Brain pericyte (primary cell): ENCODE data around the gene SOX1.

Source experiments
- DNase-seq: peaks from one replicate; pipeline ENCODE4 v3.0.0-alpha.2; 2012; ENCODE audit warnings: low read depth, low spot score

Gene SOX1

DNA sequence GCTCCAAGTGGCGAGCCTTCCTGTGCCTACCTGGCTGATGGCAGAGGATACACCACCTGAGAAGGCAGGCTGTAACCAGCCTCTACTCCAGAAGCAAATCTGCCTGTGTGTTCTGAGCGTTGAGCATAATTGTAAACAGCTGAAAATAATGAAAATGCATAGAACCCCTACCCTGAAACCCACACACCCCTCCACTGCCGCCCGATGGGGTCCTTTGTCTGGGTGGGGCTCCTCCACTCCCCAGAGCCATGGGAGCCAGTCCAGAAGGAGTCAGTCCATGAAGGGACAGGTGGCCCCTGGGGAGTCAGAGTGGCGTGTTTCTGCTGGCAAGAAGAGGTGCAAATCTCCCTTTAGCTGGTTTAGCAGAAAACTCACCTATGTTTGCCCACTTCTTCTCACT, 8.0 kb upstream of the SOX1 start:
- DNase-seq: no peak

GRCh38 chr13:112059457-112060281, 7.3 kb upstream of the SOX1 start:
- no peak for DNase-seq

DNA sequence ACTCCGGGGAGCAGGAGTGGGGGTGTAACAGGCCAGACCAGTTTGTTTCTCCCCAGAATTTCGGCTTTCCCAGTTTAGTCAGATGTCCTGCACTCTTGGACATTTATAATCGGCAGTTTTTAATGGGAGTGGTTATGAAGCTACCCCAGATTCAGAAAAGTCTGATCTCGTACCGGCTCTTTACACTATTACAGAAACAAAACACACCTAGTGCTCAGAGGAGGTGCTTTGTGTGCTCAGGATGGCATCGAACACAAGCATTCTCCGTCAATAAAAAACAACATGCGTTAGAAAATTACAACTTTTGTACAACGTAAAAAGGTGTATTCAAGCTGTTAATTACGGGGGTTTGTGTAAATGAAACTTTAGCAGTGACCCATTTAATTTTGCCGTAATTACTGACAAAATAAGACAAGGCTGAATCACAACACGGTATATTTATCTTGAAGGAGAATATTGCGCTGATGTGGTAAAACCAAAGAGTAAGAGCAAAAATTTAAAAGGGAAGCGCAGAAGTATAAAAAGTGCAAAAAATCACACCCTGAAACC, 6.6 kb upstream of the SOX1 start:
- no peak for DNase-seq

DNA sequence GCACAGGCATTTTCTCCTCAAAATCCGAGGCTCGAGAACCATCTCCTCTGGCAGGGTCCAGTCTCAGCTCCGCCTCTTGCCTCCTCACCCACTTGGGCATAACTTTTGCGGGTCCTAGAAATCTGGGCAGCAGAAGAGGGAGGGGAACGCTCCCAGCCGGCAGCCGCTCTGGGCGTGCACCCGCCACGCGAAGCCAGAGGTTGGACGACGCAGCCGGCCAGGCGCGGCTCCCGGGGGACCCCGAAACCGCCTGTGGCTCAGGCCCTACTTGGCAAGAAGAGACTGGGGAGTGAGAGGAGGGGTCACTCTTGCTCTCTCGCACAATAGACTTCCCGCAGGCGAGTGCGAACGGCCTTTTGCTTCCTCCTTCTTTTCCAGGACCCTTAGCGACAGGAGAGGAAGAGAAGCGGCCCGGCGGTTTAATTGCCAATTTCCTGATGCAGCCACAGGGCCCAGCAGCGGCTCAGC, 6.0 kb upstream of the SOX1 start:
- no peak for DNase-seq

GRCh38 chr13:112061367-112062061, 5.4 kb upstream of the SOX1 start:
- no peak for DNase-seq

- DNase-seq: no peak
Observed at GRCh38 chr13:112062072-112062567, 4.8 kb upstream of the SOX1 start.

DNA sequence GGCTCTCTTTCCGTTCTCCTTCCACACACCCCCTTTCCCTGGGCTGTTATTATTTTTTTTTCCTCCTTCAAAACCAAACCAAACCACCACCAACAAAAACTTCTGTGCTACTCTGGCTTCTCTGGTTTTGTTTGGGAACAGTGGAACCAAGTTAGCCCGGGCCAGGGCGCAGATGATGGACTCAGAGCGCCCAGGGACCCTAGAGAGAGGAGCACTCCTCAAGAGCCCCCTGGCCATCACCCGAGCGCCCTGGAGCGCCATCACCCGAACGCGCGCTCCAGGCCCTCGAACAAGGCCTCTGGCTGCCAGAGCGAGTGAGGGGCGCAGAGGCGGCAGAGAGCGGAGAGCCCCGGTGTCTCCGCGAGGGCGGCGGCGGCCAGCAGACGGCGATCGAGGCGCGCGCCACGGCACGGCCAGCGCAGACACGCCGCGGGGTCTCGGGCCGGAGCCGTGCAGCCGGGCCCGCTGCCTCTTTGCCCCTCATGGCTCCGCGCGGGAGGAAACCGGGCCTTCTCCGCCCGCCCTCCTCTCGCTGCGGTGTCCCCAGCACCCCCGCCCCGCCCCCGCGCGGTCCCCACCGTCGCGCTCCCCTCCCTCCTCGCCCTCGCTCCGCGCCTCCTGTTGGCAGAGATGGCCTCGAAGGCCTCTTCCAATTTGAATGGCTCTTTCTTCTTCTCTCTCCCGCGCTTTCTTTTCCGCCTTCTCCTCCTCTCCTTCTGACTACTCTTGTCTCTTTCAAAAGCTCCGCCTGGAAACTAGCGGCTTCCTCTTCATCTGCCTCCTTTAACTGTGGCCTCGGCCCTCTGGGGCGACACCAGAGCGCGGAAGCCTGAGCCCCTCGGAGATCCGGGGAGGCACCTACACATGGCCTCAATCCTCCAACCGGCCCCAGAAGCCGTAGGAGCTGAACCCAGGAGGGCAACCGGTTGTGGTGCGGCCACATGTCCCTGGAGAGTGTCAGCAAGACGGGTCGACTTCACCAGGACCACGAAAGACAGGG, 4.1 kb upstream of the SOX1 start:
- DNase-seq: no peak

DNA sequence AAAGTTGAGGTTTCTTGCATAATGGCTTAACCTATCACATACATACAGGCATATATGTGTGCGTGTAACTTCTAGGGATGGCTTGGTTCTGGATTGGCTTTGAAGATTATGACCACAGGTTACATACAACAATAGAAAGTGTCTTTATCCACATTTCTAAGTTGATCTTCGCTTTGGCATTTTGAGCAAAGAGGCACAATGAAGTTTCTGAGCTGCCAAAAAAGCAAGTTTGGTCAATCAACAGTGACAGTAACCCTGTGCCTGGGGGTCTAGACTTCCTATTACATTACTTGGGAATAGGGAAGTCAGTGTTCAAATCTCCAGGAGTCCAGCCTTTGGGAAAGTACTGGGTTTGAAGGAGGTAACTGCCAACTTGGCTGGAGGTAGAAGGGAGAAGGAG, 3.1 kb upstream of the SOX1 start:
- DNase-seq: no peak

DNA sequence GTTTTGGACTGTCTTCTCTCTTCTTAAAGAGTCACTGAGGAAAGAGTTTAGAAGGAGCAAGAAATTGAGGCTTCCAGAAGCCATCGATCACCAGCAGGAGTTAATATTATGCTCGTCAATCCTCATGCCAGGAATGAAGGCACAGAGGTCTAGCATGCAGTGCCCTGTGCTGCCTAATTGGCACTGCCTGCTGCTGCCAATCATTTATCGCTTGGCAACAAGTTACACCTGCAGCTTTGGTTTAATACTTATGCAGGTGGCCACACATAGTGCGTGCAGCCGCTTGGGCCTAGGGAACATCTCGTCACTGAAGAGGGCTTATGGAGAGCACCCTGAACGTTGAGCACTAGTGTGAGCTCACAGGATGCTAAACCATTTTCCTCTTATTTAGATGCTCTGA, 2.7 kb upstream of the SOX1 start:
- no peak for DNase-seq

DNA sequence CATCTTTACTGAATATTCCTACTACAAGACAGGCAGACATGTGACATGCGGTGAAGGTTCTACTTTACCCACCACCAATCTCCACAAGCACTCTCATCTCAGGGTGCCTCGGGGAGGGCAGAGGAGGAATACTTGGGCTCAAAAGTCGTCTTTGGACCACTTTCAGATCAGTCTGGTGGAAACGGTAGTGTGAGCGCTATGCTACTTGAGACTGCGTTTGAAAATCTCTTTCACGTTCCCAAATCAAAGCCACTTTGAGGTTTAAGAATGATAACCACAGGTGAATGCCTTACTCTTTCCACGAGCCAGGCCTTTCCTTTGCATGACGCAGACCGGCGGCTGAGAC, 1.5 kb upstream of the SOX1 start:
- no peak for DNase-seq

DNA sequence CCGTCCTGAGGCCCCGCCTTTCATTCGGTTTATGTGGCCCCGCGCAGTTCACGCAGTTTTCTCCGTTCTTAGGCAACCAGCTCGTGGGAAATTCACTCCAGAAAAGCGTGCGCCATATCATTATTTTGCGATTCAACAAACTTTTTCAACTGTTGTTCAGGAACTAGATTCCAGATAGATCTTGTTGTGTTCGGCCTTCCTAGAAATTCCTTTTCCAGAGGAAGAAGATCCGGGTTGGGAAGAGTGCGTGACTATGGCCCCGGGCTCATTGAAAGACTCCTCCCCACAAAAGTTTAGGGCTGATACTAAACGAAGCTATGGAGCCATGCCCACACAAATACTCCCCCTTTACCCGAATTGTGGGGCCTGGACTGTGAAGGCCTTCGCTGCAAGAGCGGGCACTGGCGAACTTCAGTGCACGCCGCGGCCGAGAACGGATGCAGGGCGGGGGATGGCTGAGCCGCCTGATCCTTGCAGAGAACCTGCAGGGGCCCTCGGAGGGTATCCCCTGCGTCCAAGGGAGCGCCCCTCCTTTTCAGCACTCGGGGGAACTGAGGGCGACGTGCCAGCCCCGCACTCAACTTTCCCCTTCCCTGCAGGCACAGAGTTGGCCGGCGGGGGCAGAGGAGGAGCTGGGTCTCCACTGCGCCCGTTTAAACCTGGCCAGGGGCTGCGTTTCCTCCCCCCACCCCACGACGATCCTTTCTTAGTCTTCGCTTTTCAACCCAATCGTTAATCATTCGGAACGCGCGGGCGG, 904 bp upstream of the SOX1 start:
- DNase-seq: no peak

- no peak for DNase-seq
Observed at GRCh38 chr13:112066624-112067004, 335 bp upstream of the SOX1 start.

GRCh38 chr13:112067871-112068539, 1.1 kb downstream of the SOX1 start:
- no peak for DNase-seq

DNA sequence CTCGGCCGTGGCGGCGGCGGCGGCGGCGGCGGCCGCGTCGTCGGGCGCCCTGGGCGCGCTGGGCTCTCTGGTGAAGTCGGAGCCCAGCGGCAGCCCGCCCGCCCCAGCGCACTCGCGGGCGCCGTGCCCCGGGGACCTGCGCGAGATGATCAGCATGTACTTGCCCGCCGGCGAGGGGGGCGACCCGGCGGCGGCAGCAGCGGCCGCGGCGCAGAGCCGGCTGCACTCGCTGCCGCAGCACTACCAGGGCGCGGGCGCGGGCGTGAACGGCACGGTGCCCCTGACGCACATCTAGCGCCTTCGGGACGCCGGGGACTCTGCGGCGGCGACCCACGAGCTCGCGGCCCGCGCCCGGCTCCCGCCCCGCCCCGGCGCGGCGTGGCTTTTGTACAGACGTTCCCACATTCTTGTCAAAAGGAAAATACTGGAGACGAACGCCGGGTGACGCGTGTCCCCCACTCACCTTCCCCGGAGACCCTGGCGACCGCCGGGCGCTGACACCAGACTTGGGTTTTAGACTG, 1.7 kb downstream of the SOX1 start:
- no peak for DNase-seq

DNA sequence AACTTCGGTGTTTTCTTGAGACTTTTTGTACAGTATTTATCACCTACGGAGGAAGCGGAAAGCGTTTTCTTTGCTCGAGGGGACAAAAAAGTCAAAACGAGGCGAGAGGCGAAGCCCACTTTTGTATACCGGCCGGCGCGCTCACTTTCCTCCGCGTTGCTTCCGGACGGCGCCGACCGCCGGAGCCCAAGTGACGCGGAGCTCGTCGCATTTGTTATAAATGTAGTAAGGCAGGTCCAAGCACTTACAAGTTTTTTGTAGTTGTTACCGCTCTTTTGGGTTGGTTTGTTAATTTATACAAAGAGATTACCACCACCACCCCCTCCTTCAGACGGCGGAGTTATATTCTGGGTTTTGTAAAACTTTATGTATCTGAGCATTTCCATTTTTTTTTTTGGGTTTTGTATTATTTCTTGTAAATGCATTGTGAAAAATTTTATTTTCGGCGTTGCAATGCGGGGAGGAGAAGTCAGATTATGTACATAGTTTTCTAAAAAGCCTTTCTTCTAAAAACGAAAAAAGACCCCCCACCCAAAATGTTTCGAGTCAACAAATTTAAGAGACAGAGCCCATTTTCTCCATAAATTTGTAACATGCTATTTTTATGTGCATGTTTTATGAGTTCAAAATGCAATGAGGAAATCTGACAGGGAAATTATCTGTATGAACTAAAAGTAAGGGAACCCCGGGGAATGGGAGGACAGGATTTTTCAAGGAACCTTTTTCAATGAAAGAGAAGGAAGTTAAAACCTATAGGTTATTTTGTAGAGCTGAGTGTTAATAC, 2.3 kb downstream of the SOX1 start:
- DNase-seq: no peak

DNA sequence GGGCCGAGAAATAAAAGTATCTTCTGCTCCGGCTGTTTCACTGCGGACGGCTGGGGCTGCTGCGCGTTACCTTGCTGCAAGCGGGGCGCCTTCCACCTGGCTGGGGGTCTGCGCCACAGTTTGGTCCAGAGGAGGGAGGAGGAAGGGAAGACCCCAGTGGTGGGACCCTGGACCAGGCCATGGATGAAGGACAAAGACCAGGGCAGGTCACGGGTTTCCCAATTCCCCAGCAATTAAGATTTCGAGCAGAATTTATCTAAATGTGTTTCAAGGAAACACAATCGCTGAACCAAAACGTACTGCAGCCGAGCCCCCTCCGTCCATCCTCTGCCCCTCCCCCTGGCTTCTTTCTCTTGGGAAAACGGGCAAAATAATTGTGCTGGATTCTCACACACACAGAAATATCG, 2.9 kb downstream of the SOX1 start:
- no peak for DNase-seq

GRCh38 chr13:112071102-112071722, 4.3 kb downstream of the SOX1 start:
- no peak for DNase-seq

DNA sequence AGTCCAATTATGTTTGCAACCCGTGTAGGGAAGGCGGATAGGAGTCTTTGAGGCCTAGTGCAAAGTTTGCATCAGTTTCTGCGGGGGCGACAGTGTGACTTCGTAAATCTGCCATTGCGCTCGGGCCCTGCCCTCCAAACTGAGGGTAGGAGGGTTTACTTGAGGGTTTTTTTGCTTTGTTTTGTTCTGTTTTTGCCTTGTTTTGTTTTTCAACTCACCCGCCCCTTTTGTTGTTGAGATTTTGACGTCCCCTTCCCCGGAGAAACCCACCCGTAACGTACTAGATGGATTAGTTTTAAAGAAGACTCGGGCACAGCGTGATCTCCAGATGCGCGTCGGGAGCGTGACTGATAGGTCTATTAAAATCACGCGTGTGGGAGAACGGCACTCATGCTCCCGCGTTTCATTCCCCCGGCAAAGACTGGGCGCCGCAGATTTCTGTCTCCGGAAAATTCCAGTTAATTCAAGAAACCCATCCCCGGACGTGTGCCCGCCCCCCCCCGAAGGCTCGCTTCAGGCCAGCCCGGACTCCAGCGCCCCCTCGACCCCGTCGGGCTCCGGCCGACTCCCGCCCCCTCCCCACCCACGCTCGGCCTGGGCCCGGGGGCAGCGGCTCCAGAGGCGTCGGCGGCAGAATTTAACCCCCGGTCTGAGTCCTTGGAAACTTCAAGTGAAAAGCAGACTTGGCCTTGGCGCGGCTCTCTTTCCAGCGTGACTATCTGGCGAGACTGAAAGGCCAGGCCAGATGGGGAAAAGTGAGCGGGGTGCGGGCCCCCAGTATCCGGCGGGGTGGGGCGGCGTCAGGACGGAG, 5.0 kb downstream of the SOX1 start:
- no peak for DNase-seq
